ENCODE measurements around the gene CCNB3. TPM values are rescaled to one million over a fixed set of nuclear protein-coding genes. Genes with fewer than 3 reads are reported as not detected.

Gene CCNB3
- total and polyA plus RNA-seq, 2 of the 4 experiments (the other 2 are of a cell fraction), result 0.09 to 0.18 TPM

GRCh38 chrX:50183891-50184290 is 20.7 kb upstream of the CCNB3 start:
- BruUV-seq (replicated peaks), result no TSS peak
- no peak for ATAC-seq (ENCODE audit: low read depth)
- no peak overlapping the region for H2AK5ac ChIP-seq (ENCODE audit: low read depth, low read length)

More at GRCh38 chrX:50183891-50184290, 20.7 kb upstream of the CCNB3 start:
- no CpG with 5 or more reads among the region's 3 CpGs for WGBS, 2 experiments (ENCODE audit: extremely low coverage in 2 of 2, insufficient read length in 1 of 2)
- no peak overlapping the region for H4K91ac ChIP-seq (ENCODE audit: insufficient read depth, low read depth, low read length)
- POLR2A ChIA-PET (ENCODE audit: unreplicated experiment), result no interaction called here
- H3K9me1 ChIP-seq (ENCODE audit: insufficient read depth, low read length), result no peaks in the 10 kb centered on the region
- H3K4me1 ChIP-seq (ENCODE audit: control insufficient read depth, insufficient read depth, low read length), result no peaks in the 10 kb centered on the region
- no peaks in the 10 kb centered on the region for H3K79me1 ChIP-seq (ENCODE audit: low read depth in 1 of 2, low read length in 2 of 2)
- H3K27ac ChIP-seq (ENCODE audit: insufficient read depth, low read length), result no peak overlapping the region
- no peak overlapping the region for H3K14ac ChIP-seq (replicated peaks; ENCODE audit: low read depth, low read length)
- H4K20me1 ChIP-seq (ENCODE audit: insufficient read depth, low read length), result no peaks in the 10 kb centered on the region
- H4K5ac ChIP-seq (ENCODE audit: low read depth, low read length), result no peak overlapping the region
- H3K9ac ChIP-seq (ENCODE audit: low read depth, low read length), result no peak overlapping the region
- no peak overlapping the region for H2AFZ ChIP-seq (replicated peaks; ENCODE audit: low read length, poor library complexity)
- no peak overlapping the region for H2BK120ac ChIP-seq (ENCODE audit: low read depth, low read length)
- CTCF ChIA-PET, result no interaction called here
- intact Hi-C loops (cut with micrococcal nuclease) (no loop called here), dilution Hi-C loops (cut with HindIII; ENCODE audit: low sequenced_read_pairs, unreplicated experiment) (no loop called here), in situ Hi-C loops (cut with MboI; ENCODE audit: low sequenced_read_pairs) (no loop called here)
- H3K56ac ChIP-seq (ENCODE audit: extremely low read depth, insufficient read depth, low read length), result no peak overlapping the region
- no peak overlapping the region for H3K18ac ChIP-seq (ENCODE audit: low read depth, low read length)
- no peak overlapping the region for H3K4me2 ChIP-seq (ENCODE audit: low read depth, low read length)
- no peak overlapping the region for H2AK9ac ChIP-seq (replicated peaks; ENCODE audit: low read depth, low read length, poor library complexity)
- TF ChIP-seq BHLHE40 (IDR thresholded peaks at IDR 0.05; ENCODE audit: low read depth, low read length), result no peak
- no peak for TF ChIP-seq MAFK (IDR thresholded peaks at IDR 0.05; ENCODE audit: low read depth, low read length)
- no peak for TF ChIP-seq NFE2L2 (IDR thresholded peaks at IDR 0.05; ENCODE audit: low read depth, low read length)
- TF ChIP-seq USF2 (IDR thresholded peaks at IDR 0.05; ENCODE audit: low read depth, low read length), result no peak
- TF ChIP-seq POLR2A (IDR thresholded peaks at IDR 0.05; ENCODE audit: low read depth, low read length), result no peak
- no peak for TF ChIP-seq CHD1 (IDR thresholded peaks at IDR 0.05; ENCODE audit: low read depth, low read length)
- TF ChIP-seq RAD21 (IDR thresholded peaks at IDR 0.05; ENCODE audit: low read length), result no peak
- TF ChIP-seq SMC3 (IDR thresholded peaks at IDR 0.05; ENCODE audit: low read depth, low read length), result no peak
- H4K8ac ChIP-seq (ENCODE audit: low read depth in 2 of 2, low read length in 2 of 2), result no peak overlapping the region
- no peak overlapping the region for H3K4ac ChIP-seq (ENCODE audit: low read depth, low read length)
- H2BK5ac ChIP-seq (ENCODE audit: low read depth, low read length, poor library complexity, severe bottlenecking), result no peak overlapping the region
- H2BK15ac ChIP-seq (ENCODE audit: low read depth, low read length), result no peak overlapping the region
- no peak overlapping the region for H3K4me3 ChIP-seq (ENCODE audit: insufficient read depth, low read depth, low read length)
- no peak overlapping the region for H2BK20ac ChIP-seq (ENCODE audit: low read depth, low read length)
- DNase-seq, result no peak
- no peak overlapping the region for H3K23ac ChIP-seq (ENCODE audit: low read depth, low read length)
- peaks cover 4% of the 10 kb centered on the region for H3K27me3 ChIP-seq (ENCODE audit: control insufficient read depth, insufficient read depth, low read length)
- no peaks in the 10 kb centered on the region for H3K9me3 ChIP-seq (ENCODE audit: control insufficient read depth, insufficient read depth, low read length)
- no peaks in the 10 kb centered on the region for H3K36me3 ChIP-seq (ENCODE audit: control insufficient read depth, insufficient read depth, low read length)
